Measurements from ENCODE around the gene MOB2. TPM values are rescaled to one million over a fixed set of nuclear protein-coding genes. Genes with fewer than 3 reads are reported as not detected.

MOB2 gene
- total RNA-seq, 1 donor from 2014 or later: 26.9 TPM

DNA sequence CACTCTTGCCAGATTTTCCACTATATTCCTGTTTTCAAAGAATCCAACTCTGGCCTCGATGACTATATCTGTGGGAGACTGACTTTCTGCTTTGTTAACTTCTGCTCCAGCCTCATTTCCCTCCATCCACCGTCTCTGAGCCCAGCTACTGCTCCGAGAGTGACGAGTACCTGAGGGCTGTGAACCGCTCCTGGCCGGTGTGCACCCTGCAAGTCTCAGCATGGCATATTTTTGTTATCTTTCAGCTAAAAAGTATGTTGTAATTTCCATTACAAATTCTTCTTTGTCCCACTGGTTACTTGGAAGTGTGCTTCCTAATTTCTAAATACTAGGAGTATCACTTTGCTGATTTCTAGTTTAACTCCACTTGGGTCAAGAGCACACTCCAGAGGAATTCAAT, 36.5 kb upstream of the MOB2 start:
- DNase-seq (ENCODE audit: low read depth): no peak
- no peak overlapping the region for H3K4me3 ChIP-seq (ENCODE audit: low read depth, low read length)
- no peak for TF ChIP-seq CTCF (conservative IDR thresholded peaks at IDR 0.05; ENCODE audit: low read depth, low read length)

- no peak for TF ChIP-seq CTCF (conservative IDR thresholded peaks at IDR 0.05; ENCODE audit: low read depth, low read length)
- H3K4me3 ChIP-seq (ENCODE audit: low read depth, low read length): no peak overlapping the region
- DNase-seq (ENCODE audit: low read depth): no peak
These were observed 35.5 kb upstream of the MOB2 start for GRCh38 chr11:1522081-1522424.

GRCh38 chr11:1521382-1522080, 35.0 kb upstream of the MOB2 start:
- H3K4me3 ChIP-seq (ENCODE audit: low read depth, low read length): no peak overlapping the region
- no peak for TF ChIP-seq CTCF (conservative IDR thresholded peaks at IDR 0.05; ENCODE audit: low read depth, low read length)
- no peak for DNase-seq (ENCODE audit: low read depth)

- no peak for DNase-seq (ENCODE audit: low read depth)
- no peak for TF ChIP-seq CTCF (conservative IDR thresholded peaks at IDR 0.05; ENCODE audit: low read depth, low read length)
These were observed 34.2 kb upstream of the MOB2 start for GRCh38 chr11:1520663-1521267.

GRCh38 chr11:1520209-1520662, 33.7 kb upstream of the MOB2 start:
- TF ChIP-seq CTCF (conservative IDR thresholded peaks at IDR 0.05; ENCODE audit: low read depth, low read length): no peak
- no peak for DNase-seq (ENCODE audit: low read depth)
- no peak overlapping the region for H3K4me3 ChIP-seq (ENCODE audit: low read depth, low read length)

More at GRCh38 chr11:1520663-1521267, 34.2 kb upstream of the MOB2 start:
- no peak overlapping the region for H3K4me3 ChIP-seq (ENCODE audit: low read depth, low read length)

DNA sequence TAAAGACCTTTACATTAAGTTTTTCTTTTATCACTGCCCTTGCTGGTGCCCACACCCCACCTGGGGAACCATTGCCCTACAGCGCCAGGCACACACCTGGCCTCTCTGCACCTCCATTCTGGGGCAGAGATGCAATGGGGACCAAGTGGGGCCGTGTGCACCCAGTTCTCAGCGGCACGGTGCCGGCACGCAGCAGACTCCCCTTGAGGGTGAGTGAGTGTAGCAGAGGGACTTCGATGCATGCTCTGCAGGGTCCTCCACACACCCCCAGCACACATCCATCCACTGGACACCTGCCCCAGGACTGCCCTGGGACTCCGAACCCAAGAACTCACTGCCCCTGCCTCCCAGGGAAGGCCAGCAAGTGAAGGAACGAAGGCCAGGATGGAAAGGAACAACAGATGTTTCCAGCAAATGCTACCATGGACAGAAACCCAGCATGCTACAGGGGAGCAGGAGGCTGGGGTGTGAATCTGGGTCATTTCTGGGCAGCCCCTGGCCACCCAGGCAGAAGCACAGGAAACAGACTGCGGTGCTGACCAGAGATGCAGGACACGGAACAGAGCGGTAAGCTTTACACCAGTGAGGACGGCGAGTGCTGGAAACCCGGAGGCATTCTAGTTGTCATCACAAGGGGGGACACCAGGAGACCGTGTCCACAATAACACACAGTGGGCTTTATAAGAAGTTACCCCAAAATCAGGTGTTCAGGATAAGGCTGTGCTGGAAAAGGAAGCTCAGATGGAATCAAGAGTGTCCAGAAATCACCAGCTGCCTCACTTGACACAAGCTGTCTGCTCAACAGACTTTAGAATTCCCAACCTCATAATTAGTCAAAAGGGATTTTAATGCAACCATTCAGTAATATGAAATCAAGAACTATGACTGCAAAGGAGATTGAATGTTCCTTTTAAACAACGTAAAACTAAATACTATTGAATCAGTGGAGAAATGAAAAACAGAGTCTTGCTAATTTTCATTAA, 32.7 kb upstream of the MOB2 start:
- TF ChIP-seq CTCF (conservative IDR thresholded peaks at IDR 0.05; ENCODE audit: low read depth, low read length): no peak
- H3K4me3 ChIP-seq (ENCODE audit: low read depth, low read length): no peak overlapping the region
- DNase-seq (ENCODE audit: low read depth): no peak
